ENCODE data around the gene VSIG8. TPM values are rescaled to one million over a fixed set of nuclear protein-coding genes. Genes with fewer than 3 reads are reported as not detected.

Gene VSIG8
- total and polyA plus RNA-seq, 9 of the 15 experiments (the other 6 are each of a cell fraction or from before 2014, with no cell fraction given): not detected

GRCh38 chr1:159853417-159854115 is 8.9 kb downstream of the VSIG8 start:
- no peak overlapping the region for H2AFZ ChIP-seq (ENCODE audit: low read depth, low read length)
- TF ChIP-seq SETDB1 (IDR thresholded peaks at IDR 0.05; ENCODE audit: low read length) (no peak), KLF13 (tag; IDR thresholded peaks at IDR 0.05; ENCODE audit: borderline replicate concordance, low read depth) (no peak), ZNF12 (CRISPR knock-in tag; IDR thresholded peaks at IDR 0.05) (no peak), TSHZ1 (CRISPR knock-in tag; IDR thresholded peaks at IDR 0.05) (no peak), ZNF253 (CRISPR knock-in tag; conservative IDR thresholded peaks at IDR 0.05) (no peak), ZNF217 (CRISPR knock-in tag; IDR thresholded peaks at IDR 0.05) (no peak), ZNF407 (IDR thresholded peaks at IDR 0.05; ENCODE audit: low read depth) (no peak), FOXK2 (conservative IDR thresholded peaks at IDR 0.05 in 1 of 2, IDR thresholded peaks at IDR 0.05 in 1 of 2; ENCODE audit: low read depth in 2 of 2) (no peak)
- no peaks in the 10 kb centered on the region for H3K79me2 ChIP-seq (ENCODE audit: control insufficient read depth, insufficient read depth, low read length)
- H3K4me2 ChIP-seq (ENCODE audit: insufficient read depth, low read length): no peak overlapping the region
- peaks cover 0 to 27% of the 10 kb centered on the region in 2 experiments; a peak in 2 of 5 replicates for H3K27me3 ChIP-seq (ENCODE audit: control insufficient read depth in 2 of 2, insufficient read depth in 2 of 2, low read length in 2 of 2)
- no peak overlapping the region for H3K9ac ChIP-seq (ENCODE audit: insufficient read depth in 1 of 2, low read depth in 2 of 2, low read length in 2 of 2)
- no peak for ATAC-seq
- no peaks in the 10 kb centered on the region for H4K20me1 ChIP-seq (replicated peaks; ENCODE audit: control insufficient read depth, insufficient read depth, low read length)
- DNase-seq (ENCODE audit: extremely low read depth in 1 of 4, low spot score in 3 of 4): no peak
- in situ Hi-C loops (cut with MboI) (no loop called here), intact Hi-C loops (cut with micrococcal nuclease) (no loop called here)
- H3K9me1 ChIP-seq (ENCODE audit: control insufficient read depth, insufficient read depth, low read length): no peaks in the 10 kb centered on the region
- H3K4me1 ChIP-seq (replicated peaks in 1 of 2; ENCODE audit: control insufficient read depth in 2 of 2, insufficient read depth in 2 of 2, low read length in 2 of 2): peaks cover 0 to 13% of the 10 kb centered on the region in 2 experiments; a peak in 2 of 5 replicates
- no peaks in the 10 kb centered on the region for H3K9me3 ChIP-seq (replicated peaks; ENCODE audit: control insufficient read depth, insufficient read depth, low read depth, low read length)
- H3K4me3 ChIP-seq: no peak overlapping the region
- WGBS (ENCODE audit: insufficient coverage, low coverage, missing lambda C conversion rate): 27% methylated on average over 6 of the region's 6 CpGs
- no peaks in the 10 kb centered on the region for H3K36me3 ChIP-seq (ENCODE audit: control insufficient read depth, insufficient read depth, low read length)
- ChIA-PET CTCF (ENCODE audit: low intra/inter-chr PET ratio) (no interaction called here), POLR2A (interaction anchor here (1.0 kb wide), 1 partner anchor 11 kb away, joined by 3 read pairs; no protein-coding TSS in a partner anchor)
- FAIRE-seq: no peak
- H3K27ac ChIP-seq (ENCODE audit: extremely low read depth, low read depth, low read length): no peak overlapping the region
- BruUV-seq (replicated peaks): no TSS peak

All from K562 (cell line).